GM23248 (cell line): Measurements from ENCODE around the gene SIX5. TPM values are rescaled to one million over a fixed set of nuclear protein-coding genes. Genes with fewer than 3 reads are reported as not detected.

Experiments
- DNase-seq: peaks from one replicate; pipeline ENCODE4 v3.0.0-alpha.2; 2015
- H2AFZ ChIP-seq: fragments of 200-600 bp; sonication (generic); 2 replicates; pipeline ENCODE4 v1.6.1; 2016; ENCODE audit warnings: antibody characterized with exemption
- H3F3A ChIP-seq: fragments of 200-600 bp; sonication (generic); 2 replicates; pipeline ENCODE4 v1.6.1; 2016; ENCODE audit warnings: mild to moderate bottlenecking, antibody characterized with exemption, mixed run types; ENCODE audit not compliant: insufficient read depth
- H3K27ac ChIP-seq: fragments of 200-600 bp; sonication (generic); 2 replicates; pipeline ENCODE4 v1.5.1; 2016; ENCODE audit warnings: mild to moderate bottlenecking
- H3K27me3 ChIP-seq: fragments of 200-600 bp; sonication (generic); replicated peaks from 2 replicates; pipeline ENCODE4 v1.6.1; 2016; ENCODE audit warnings: mild to moderate bottlenecking; ENCODE audit not compliant: insufficient read depth
- H3K36me3 ChIP-seq: fragments of 200-600 bp; sonication (generic); 2 replicates; pipeline ENCODE4 v1.6.1; 2016; ENCODE audit warnings: low read depth, mild to moderate bottlenecking
- H3K4me1 ChIP-seq: fragments of 200-600 bp; sonication (generic); 2 replicates; pipeline ENCODE4 v1.6.1; 2016; ENCODE audit warnings: mild to moderate bottlenecking; ENCODE audit not compliant: insufficient read depth
- H3K4me2 ChIP-seq: fragments of 200-600 bp; sonication (generic); one replicate; pipeline ENCODE4 v1.6.1; 2016; ENCODE audit warnings: mild to moderate bottlenecking; ENCODE audit not compliant: unreplicated experiment
- H3K4me3 ChIP-seq: fragments of 200-600 bp; sonication (generic); 2 replicates; pipeline ENCODE4 v1.5.1; 2016; ENCODE audit warnings: mild to moderate bottlenecking
- H3K79me2 ChIP-seq: fragments of 200-600 bp; sonication (generic); 2 replicates; pipeline ENCODE4 v1.6.1; 2016; ENCODE audit warnings: mild to moderate bottlenecking; ENCODE audit not compliant: insufficient read depth
- H3K9ac ChIP-seq: fragments of 200-600 bp; sonication (generic); 2 replicates; pipeline ENCODE4 v1.6.1; 2016; ENCODE audit warnings: mild to moderate bottlenecking
- H3K9me2 ChIP-seq: fragments of 200-600 bp; sonication (generic); 2 replicates; pipeline ENCODE4 v1.6.1; 2016; ENCODE audit warnings: mixed run types, mild to moderate bottlenecking, moderate library complexity; ENCODE audit not compliant: insufficient read depth
- H3K9me3 ChIP-seq: fragments of 200-600 bp; sonication (generic); one replicate; pipeline ENCODE4 v1.6.1; 2017; ENCODE audit warnings: low read depth
- H4K20me1 ChIP-seq: fragments of 200-600 bp; sonication (generic); 2 replicates; pipeline ENCODE4 v1.6.0; 2016; ENCODE audit not compliant: insufficient read depth
- EZH2 ChIP-seq: fragments of 200-600 bp; sonication (generic); IDR thresholded peaks from 2 replicates; pipeline ENCODE4 v1.6.1; 2018; ENCODE audit warnings: antibody characterized with exemption, mild to moderate bottlenecking; ENCODE audit not compliant: insufficient read depth, poor library complexity, severe bottlenecking
- EZH2phosphoT487 ChIP-seq: fragments of 200-600 bp; sonication (generic); IDR thresholded peaks from 2 replicates; pipeline ENCODE4 v1.6.1; 2018; ENCODE audit warnings: antibody characterized with exemption, moderate library complexity, mild to moderate bottlenecking, low read depth; ENCODE audit not compliant: insufficient read depth
- WGBS, 2 experiments: methylation state at CpG; one replicate each; pipeline ENCODE4 v1.1.6; 2015 to 2017; ENCODE audit warnings: low lambda C conversion rate in 2 of 2, low coverage in 1 of 2; ENCODE audit errors: missing lambda C conversion rate in 2 of 2; 5-methylcytosine and 5-hydroxymethylcytosine counted together
- in situ Hi-C: fragments of 300-500 bp; cut with MboI; formaldehyde crosslinking; loops from 2 replicates; pipeline ENCODE4 v1.15.0; 2020
- polyA plus RNA-seq: library from polyadenylated mRNA; unstranded; fragments of >200 nt; fragmentation: Nextera tagmentation; extraction: Ambion mirVana; gene quantifications from 2 replicates; pipeline ENCODE4 v1.2.1, GENCODE V29; 2016
- total RNA-seq: library from RNA; depleted of rRNA; stranded (reverse); fragments of >200 nt; shearing (Covaris generic); gene quantifications from 2 replicates; pipeline ENCODE4 v1.2.3, GENCODE V29; 2014; rRNA removed

The SIX5 gene
- 14.4 and 16.8 TPM in 2 replicates for total RNA-seq
- polyA plus RNA-seq: 6.1 and 8.2 TPM in 2 replicates

DNA sequence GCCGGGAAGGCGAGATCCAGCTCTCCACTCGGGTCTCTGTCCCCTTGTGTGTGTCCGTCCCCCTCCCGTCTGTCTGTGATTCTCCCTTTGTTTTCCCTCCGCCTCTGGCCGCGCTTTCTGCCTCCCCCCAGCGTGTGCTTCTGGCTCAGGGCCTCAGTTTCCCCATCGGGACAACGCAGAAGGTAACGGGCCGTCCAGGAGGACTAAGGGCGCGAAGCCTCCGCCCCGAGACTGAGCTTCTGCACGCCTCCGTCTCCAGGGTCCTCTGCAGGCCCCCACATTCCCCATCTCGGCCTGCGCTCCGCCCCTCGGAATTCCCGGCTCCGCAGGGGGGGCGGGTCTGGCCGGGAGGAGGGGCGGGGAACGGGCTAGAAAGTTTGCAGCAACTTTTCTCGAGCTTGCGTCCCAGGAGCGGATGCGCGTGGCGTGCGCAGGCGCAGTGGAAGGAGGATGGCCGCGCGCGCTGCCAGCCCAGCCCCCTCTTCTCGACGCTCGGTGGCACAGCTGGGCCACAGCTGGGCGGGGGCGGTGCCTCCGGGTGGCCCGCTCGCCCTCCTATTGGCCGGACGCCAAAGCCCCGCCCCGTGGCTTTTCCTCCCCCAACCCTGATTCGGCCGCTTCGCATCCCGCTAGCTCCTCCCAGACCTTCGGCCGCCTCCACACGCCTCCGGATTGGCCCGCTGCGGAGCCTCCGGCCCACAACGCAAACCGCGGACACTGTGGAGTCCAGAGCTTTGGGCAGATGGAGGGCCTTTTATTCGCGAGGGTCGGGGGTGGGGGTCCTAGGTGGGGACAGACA lies at the start of gene SIX5:
SIX5 (minus strand) TSS at position 269 of the 799 bp plus-strand sequence. CDS start 408 bp downstream, outside the sequence.
- no peaks in the 10 kb centered on the region for H3K9me2 ChIP-seq
- 1 to 2% methylated on average over 55 to 56 of the region's 70 CpGs for WGBS, 2 experiments
- H3K4me1 ChIP-seq: peaks cover 5% of the 10 kb centered on the region; the same call in 1 of the 2 replicates
- peak; percentile 98 for DNase-seq
- H3K4me3 ChIP-seq: peak within 1 kb of the TSS; percentile 95
- H3K79me2 ChIP-seq: peaks cover 18% of the 10 kb centered on the region; the same call in 1 of the 2 replicates
- H3K27ac ChIP-seq: peak within 1 kb of the TSS; percentile 94
- H3K9ac ChIP-seq: peak within 1 kb of the TSS; percentile 95
- peak within 1 kb of the TSS; percentile 99 for H3K4me2 ChIP-seq
- no peaks in the 10 kb centered on the region for H4K20me1 ChIP-seq
- H3F3A ChIP-seq: peaks cover 11% of the 10 kb centered on the region
- no peaks in the 10 kb centered on the region for H3K36me3 ChIP-seq
- no peaks in the 10 kb centered on the region for H3K27me3 ChIP-seq
- peak within 1 kb of the TSS; percentile 67 for H2AFZ ChIP-seq
- in situ Hi-C loops: no loop called here
- TF ChIP-seq EZH2phosphoT487: no peak
- TF ChIP-seq EZH2: no peak
- H3K9me3 ChIP-seq: no peaks in the 10 kb centered on the region

DNA sequence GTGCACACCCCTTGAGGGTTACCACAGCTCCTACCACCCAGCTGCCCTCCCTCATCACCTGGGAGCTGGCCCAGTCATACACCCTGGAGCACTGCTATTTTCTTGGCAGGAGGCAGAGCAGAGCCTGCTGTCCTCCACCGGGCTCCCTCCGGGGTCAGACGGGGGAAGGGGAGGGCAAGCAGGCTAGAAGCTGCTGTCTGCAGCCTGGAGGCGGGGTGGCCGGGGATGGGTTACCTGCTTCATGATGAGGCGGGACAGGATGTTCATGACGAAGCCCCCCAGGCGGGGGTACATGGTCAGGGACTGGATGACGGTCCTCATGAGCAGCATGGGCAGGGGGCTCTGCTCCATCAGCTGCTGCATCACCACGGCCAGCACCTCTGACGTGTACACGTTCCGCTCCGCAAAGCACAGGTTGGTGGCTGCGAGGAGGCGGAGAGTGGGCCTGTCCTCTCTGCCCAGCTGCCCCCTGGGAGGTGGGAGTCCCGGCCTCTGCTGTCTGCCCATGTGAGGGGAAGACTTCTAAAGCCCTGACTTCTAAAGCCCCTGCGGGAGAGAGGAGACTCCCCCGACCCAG lies 48.8 kb upstream of the SIX5 start:
- no peak for DNase-seq
- WGBS, 2 experiments: 76 to 80% methylated on average over 15 to 19 of the region's 19 CpGs
- no peaks in the 10 kb centered on the region for H3K36me3 ChIP-seq

DNA sequence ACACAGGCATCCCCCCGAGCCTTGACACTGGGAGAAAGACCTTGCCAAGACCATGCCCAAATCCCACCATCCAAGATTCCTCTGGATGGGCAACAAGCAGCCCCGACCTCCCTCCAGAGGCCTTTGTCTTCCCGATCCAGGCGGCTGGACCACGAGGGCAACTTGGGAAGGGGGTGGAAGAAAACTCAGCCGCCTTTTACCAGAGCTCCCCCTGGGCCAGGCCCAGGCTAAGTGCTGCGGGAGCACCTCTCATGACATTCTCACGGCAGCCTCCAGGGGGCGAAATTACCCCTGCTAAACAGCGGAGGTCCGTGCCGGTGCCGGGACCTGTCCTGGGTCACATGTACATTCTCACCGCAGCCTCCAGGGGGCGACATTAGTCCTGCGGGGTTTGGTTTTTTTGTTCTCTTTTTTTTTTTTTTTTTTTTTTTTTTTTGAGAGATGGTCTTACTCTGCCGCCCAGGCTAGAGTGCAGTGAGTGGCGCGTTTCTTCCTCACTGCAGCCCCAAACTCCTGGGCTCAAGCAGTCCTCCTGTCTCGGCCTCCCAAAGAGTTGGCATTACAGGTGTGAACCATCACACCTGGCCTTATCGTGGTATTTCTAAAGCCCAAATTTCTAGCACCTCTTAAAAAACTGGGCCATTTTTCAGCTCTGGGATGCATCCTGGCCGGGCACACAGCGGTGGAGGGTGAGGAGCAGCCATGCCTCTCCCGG lies 48.1 kb upstream of the SIX5 start:
- Histone ChIP-seq H3K9me2 (no peaks in the 10 kb centered on the region), H3K4me1 (no peaks in the 10 kb centered on the region), H4K20me1 (no peaks in the 10 kb centered on the region), H3K27me3 (no peaks in the 10 kb centered on the region), H3K9me3 (no peaks in the 10 kb centered on the region), H3K4me3 (no peak overlapping the region), H3K36me3 (no peaks in the 10 kb centered on the region), H2AFZ (no peak overlapping the region), H3K9ac (no peak overlapping the region), H3F3A (no peaks in the 10 kb centered on the region), H3K79me2 (no peaks in the 10 kb centered on the region), H3K4me2 (no peak overlapping the region), H3K27ac (no peak overlapping the region)
- DNase-seq: peak; percentile 95
- WGBS, 2 experiments: 16 to 20% methylated on average over 24 of the region's 24 CpGs
- TF ChIP-seq EZH2 (no peak), EZH2phosphoT487 (no peak)
- in situ Hi-C loops: no loop called here

More for the DNA sequence above, 48.8 kb upstream of the SIX5 start:
- no peaks in the 10 kb centered on the region for H3K27me3 ChIP-seq
- no peaks in the 10 kb centered on the region for H4K20me1 ChIP-seq
- H3K27ac ChIP-seq: no peak overlapping the region
- H3K9me2 ChIP-seq: no peaks in the 10 kb centered on the region
- TF ChIP-seq EZH2 (no peak), EZH2phosphoT487 (no peak)
- H3F3A ChIP-seq: no peaks in the 10 kb centered on the region
- no peak overlapping the region for H2AFZ ChIP-seq
- no peaks in the 10 kb centered on the region for H3K9me3 ChIP-seq
- no peak overlapping the region for H3K4me3 ChIP-seq
- H3K4me1 ChIP-seq: no peaks in the 10 kb centered on the region
- no peak overlapping the region for H3K4me2 ChIP-seq
- H3K79me2 ChIP-seq: no peaks in the 10 kb centered on the region
- H3K9ac ChIP-seq: no peak overlapping the region
- in situ Hi-C loops: no loop called here

DNA sequence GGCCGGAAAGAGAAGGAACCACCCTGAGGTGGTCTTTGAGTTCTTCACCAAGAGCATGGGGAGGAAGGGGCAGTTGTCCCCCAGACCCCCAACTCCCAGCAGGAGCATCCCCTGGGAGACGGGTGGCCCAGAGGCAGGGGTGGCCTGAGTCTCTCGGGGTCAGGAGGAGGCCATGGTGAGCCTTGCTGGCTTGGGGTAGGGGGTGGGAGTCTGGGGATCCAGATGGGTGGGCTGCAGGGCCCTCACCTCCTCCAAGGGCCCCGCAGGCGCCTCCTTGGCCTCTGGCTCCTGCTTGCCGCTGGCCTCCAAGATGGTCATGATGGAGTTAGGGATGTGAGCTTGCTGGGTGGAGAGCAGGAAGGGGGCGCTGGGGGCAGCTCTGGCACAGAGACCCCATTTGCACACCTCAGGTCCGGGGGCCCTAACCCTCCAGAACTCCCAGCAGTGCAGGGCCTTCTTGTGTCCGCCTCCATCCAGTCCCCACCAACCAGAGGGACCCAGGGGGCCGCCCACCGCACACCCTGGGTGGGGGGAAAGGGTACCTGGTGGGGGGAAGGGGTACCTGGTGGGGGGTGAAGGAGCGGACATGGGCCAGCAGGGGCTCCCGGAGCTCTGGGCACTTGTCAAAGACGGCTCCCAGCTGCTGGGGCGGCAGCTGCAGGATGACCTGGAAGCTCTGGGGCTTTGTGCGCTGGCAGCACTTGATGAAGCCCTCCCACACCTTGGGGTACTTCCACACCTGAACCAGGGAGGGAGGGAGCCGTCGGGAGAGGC lies 47.4 kb upstream of the SIX5 start:
- no peak for DNase-seq
- Histone ChIP-seq H3K27me3 (no peaks in the 10 kb centered on the region), H4K20me1 (no peaks in the 10 kb centered on the region), H3K4me3 (no peak overlapping the region), H3K9me3 (no peaks in the 10 kb centered on the region), H3K79me2 (no peaks in the 10 kb centered on the region), H3K4me2 (no peak overlapping the region), H2AFZ (no peak overlapping the region), H3K27ac (no peak overlapping the region), H3F3A (no peaks in the 10 kb centered on the region), H3K36me3 (no peaks in the 10 kb centered on the region), H3K9me2 (no peaks in the 10 kb centered on the region), H3K4me1 (no peaks in the 10 kb centered on the region), H3K9ac (no peak overlapping the region)
- WGBS, 2 experiments: 79 to 94% methylated on average over 11 to 18 of the region's 18 CpGs
- in situ Hi-C loops: no loop called here
- TF ChIP-seq EZH2phosphoT487 (no peak), EZH2 (no peak)
